Right atrium auricular region (tissue), 2 donors: ENCODE data around the gene ARGFX. TPM values are rescaled to one million over a fixed set of nuclear protein-coding genes. Genes with fewer than 3 reads are reported as not detected.

ENCODE experiments used
- DNase-seq: peaks from one replicate; pipeline ENCODE4 v3.0.0-alpha.2; 2019; ENCODE audit warnings: low spot score
- H3K27ac ChIP-seq, 2 donors: fragments of 200-600 bp; sonication (generic); 1 replicate in 1 of 2; 2 replicates in 1 of 2; pipeline ENCODE4 v1.5.1; 2016 to 2019
- H3K27me3 ChIP-seq, 2 donors: fragments of 200-600 bp; sonication (generic); one replicate each; pipeline versions ENCODE4 v1.5.1 to v1.6.0; 2017 to 2019
- H3K36me3 ChIP-seq: fragments of 200-600 bp; sonication (generic); one replicate; pipeline ENCODE4 v1.5.1; 2016
- H3K4me1 ChIP-seq, 2 donors: fragments of 200-600 bp; sonication (generic); one replicate each; pipeline versions ENCODE4 v1.5.1 to v1.6.0; 2017 to 2019
- H3K4me3 ChIP-seq, 2 donors: fragments of 200-600 bp; sonication (generic); 1 replicate in 1 of 2; 2 replicates in 1 of 2; pipeline ENCODE4 v1.5.1; 2017 to 2019; ENCODE audit warnings: mild to moderate bottlenecking in 1 of 2, moderate library complexity in 1 of 2
- H3K9me3 ChIP-seq, 2 donors: fragments of 200-600 bp; sonication (generic); one replicate each; pipeline ENCODE4 v1.5.1; 2019
- CTCF ChIP-seq, 2 donors: fragments of 200-600 bp; sonication (generic); IDR thresholded peaks; one replicate each; pipeline ENCODE4 v1.5.1; 2019; ENCODE audit warnings: antibody characterized with exemption in 2 of 2
- total RNA-seq, 2 donors: library from RNA; depleted of rRNA; stranded (reverse); fragments of >200 nt; gene quantifications; one replicate each; pipeline ENCODE4 v1.1.0, GENCODE V29; 2016

ARGFX gene
- total RNA-seq, 2 donors from 2014 or later, result not detected

GRCh38 chr3:121545049-121545573 lies 22.6 kb upstream of the ARGFX start:
- no peak for DNase-seq
- Histone ChIP-seq H3K27me3 (no peaks in the 10 kb centered on the region), H3K36me3 (no peaks in the 10 kb centered on the region), H3K9me3 (no peaks in the 10 kb centered on the region), H3K27ac (peak overlapping the region in 1 of 2 donors; percentile 31), H3K4me3 (peak overlapping the region in 1 of 2 donors; percentile 63), H3K4me1 (peaks cover 0 to 8% of the 10 kb centered on the region in 2 donors)
- TF ChIP-seq CTCF (IDR thresholded peaks at IDR 0.05), result no peak

GRCh38 chr3:121545574-121546455 lies 21.9 kb upstream of the ARGFX start, which contains the start of gene POLQ:
Gene POLQ, minus strand, starts transcription at chr3:121545988. Its CDS starts 111 bp downstream, at chr3:121545877.
- peak; percentile 92 for DNase-seq
- H3K36me3 ChIP-seq, result no peaks in the 10 kb centered on the region

GRCh38 chr3:121552379-121552778 lies 15.4 kb upstream of the ARGFX start:
- Histone ChIP-seq H3K27ac (peak overlapping the region in 1 of 2 donors; percentile 11), H3K27me3 (no peaks in the 10 kb centered on the region), H3K4me3 (peak overlapping the region; percentile 6 to 14), H3K36me3 (no peaks in the 10 kb centered on the region), H3K9me3 (no peaks in the 10 kb centered on the region), H3K4me1 (no peaks in the 10 kb centered on the region)
- TF ChIP-seq CTCF (IDR thresholded peaks at IDR 0.05), result no peak
- no peak for DNase-seq

More at GRCh38 chr3:121545574-121546455, 21.9 kb upstream of the ARGFX start, which contains the start of gene POLQ:
- H3K27me3 ChIP-seq, result no peaks in the 10 kb centered on the region
- peak within 1 kb of the TSS; percentile 71 to 75 for H3K27ac ChIP-seq
- no peaks in the 10 kb centered on the region for H3K9me3 ChIP-seq
- peak within 1 kb of the TSS; percentile 46 to 63 for H3K4me3 ChIP-seq
- TF ChIP-seq CTCF (IDR thresholded peaks at IDR 0.05), result no peak
- peaks cover 0 to 8% of the 10 kb centered on the region in 2 donors for H3K4me1 ChIP-seq

GRCh38 chr3:121552797-121553196 lies 15.0 kb upstream of the ARGFX start:
- DNase-seq, result no peak
- Histone ChIP-seq H3K27ac (no peak overlapping the region), H3K9me3 (no peaks in the 10 kb centered on the region), H3K4me1 (no peaks in the 10 kb centered on the region), H3K4me3 (no peak overlapping the region), H3K27me3 (no peaks in the 10 kb centered on the region), H3K36me3 (no peaks in the 10 kb centered on the region)
- no peak for TF ChIP-seq CTCF (IDR thresholded peaks at IDR 0.05)

GRCh38 chr3:121557426-121557934 lies 10.3 kb upstream of the ARGFX start:
- Histone ChIP-seq H3K27me3 (no peaks in the 10 kb centered on the region), H3K36me3 (no peaks in the 10 kb centered on the region), H3K9me3 (no peaks in the 10 kb centered on the region), H3K27ac (no peak overlapping the region), H3K4me3 (no peak overlapping the region), H3K4me1 (no peaks in the 10 kb centered on the region)
- no peak for DNase-seq
- TF ChIP-seq CTCF (IDR thresholded peaks at IDR 0.05), result no peak
